Measurements from ENCODE around the gene VGF.
"Not testable (repeated sequence)": the region's sequence is repeated elsewhere in the genome, so short reads cannot be mapped to it uniquely, and the experiment has no call there.

The VGF gene

GRCh38 chr7:101165075-101165957 lies at the start of gene VGF:
TSS of gene VGF (minus strand) at chr7:101165569. CDS start at chr7:101164843, 726 bp downstream.
- DNase-seq, result peak; percentile 94

GRCh38 chr7:101212014-101212413 lies 46.6 kb upstream of the VGF start:
- no peak for DNase-seq

- DNase-seq, result no peak
Measured at GRCh38 chr7:101211501-101211900, 46.1 kb upstream of the VGF start.

GRCh38 chr7:101210143-101210542 lies 44.8 kb upstream of the VGF start:
- no peak for DNase-seq

GRCh38 chr7:101208794-101209193 lies 43.4 kb upstream of the VGF start:
- DNase-seq, result no peak

- no peak for DNase-seq
Measured at GRCh38 chr7:101207459-101207858, 42.1 kb upstream of the VGF start.

- no peak for DNase-seq
Measured at GRCh38 chr7:101206665-101207042, 41.3 kb upstream of the VGF start.

GRCh38 chr7:101205901-101206664 lies 40.7 kb upstream of the VGF start:
- no peak for DNase-seq

GRCh38 chr7:101203740-101204738 lies 38.7 kb upstream of the VGF start:
- peak; percentile 44 for DNase-seq

GRCh38 chr7:101202603-101202918 lies 37.2 kb upstream of the VGF start:
- DNase-seq, result no peak

- DNase-seq, result no peak
Measured at GRCh38 chr7:101201695-101202602, 36.6 kb upstream of the VGF start.

GRCh38 chr7:101200862-101201599 lies 35.7 kb upstream of the VGF start, which contains the start of gene MOGAT3:
TSS of gene MOGAT3 (minus strand) at chr7:101201036. CDS start at chr7:101200854, 182 bp downstream.
- DNase-seq, result no peak

GRCh38 chr7:101200504-101200861 lies 35.1 kb upstream of the VGF start:
- DNase-seq, result no peak

GRCh38 chr7:101199522-101199921 lies 34.2 kb upstream of the VGF start:
- DNase-seq, result not testable (repeated sequence)

- no peak for DNase-seq
Measured at GRCh38 chr7:101198476-101198875, 33.1 kb upstream of the VGF start.

GRCh38 chr7:101197991-101198390 lies 32.6 kb upstream of the VGF start:
- no peak for DNase-seq

- DNase-seq, result no peak
Measured at GRCh38 chr7:101195884-101196283, 30.5 kb upstream of the VGF start.

GRCh38 chr7:101189109-101189508 lies 23.7 kb upstream of the VGF start:
- DNase-seq, result no peak

- DNase-seq, result no peak
Measured at GRCh38 chr7:101186844-101187428, 21.6 kb upstream of the VGF start.

- no peak for DNase-seq
Measured at GRCh38 chr7:101186194-101186593, 20.8 kb upstream of the VGF start.
